ENCODE measurements around the gene ELOA. TPM values are rescaled to one million over a fixed set of nuclear protein-coding genes. Genes with fewer than 3 reads are reported as not detected.

ELOA gene
- total RNA-seq, 1 experiment from 2014 or later: 69.8 TPM

DNA sequence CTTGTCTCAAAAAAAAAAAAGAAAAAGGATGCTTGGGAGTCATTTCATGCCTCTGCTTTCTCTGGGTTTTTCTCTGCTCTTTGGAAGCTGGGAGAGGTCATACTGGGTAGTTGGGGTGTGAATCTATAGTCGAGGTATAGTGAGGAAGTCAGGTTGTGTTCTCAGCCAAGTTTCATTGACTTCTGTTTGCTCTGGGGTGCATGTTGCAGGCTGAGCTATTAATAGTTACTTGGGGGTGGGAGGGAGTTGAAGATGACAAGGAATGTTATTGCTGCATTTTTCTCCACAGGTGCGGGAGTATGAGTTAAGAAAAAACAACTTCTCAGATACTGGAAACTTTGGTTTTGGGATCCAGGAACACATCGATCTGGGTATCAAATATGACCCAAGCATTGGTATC is 48.9 kb upstream of the ELOA start:
- ChIA-PET CTCF (no interaction called here), POLR2A (ENCODE audit: low non-redundant PET) (interaction anchor here (0.6 kb wide), 1 partner anchor 117 kb away, joined by 3 read pairs; no protein-coding TSS in a partner anchor)
- Histone ChIP-seq H3K4me3 (ENCODE audit: low read depth, low read length, poor library complexity, severe bottlenecking) (peak overlapping the region; percentile 92), H3K27me3 (replicated peaks; ENCODE audit: insufficient read depth, low read depth, low read length, poor library complexity) (no peaks in the 10 kb centered on the region), H3K36me3 (ENCODE audit: insufficient read depth, low read length, poor library complexity, severe bottlenecking) (peaks cover 69% of the 10 kb centered on the region), H3K4me1 (ENCODE audit: insufficient read depth, low read length, poor library complexity, severe bottlenecking) (peaks cover 30% of the 10 kb centered on the region), H3K27ac (ENCODE audit: low read depth, low read length, poor library complexity, severe bottlenecking) (no peak overlapping the region), H3K9me3 (ENCODE audit: low read depth, low read length, poor library complexity, severe bottlenecking) (no peaks in the 10 kb centered on the region)
- intact Hi-C loops (cut with micrococcal nuclease; ENCODE audit: unreplicated experiment): no loop called here
- BruUV-seq (replicated peaks): no TSS peak
- TF ChIP-seq EZH2 (IDR thresholded peaks at IDR 0.05; ENCODE audit: borderline replicate concordance, low read depth, low read length, poor library complexity, severe bottlenecking): no peak
- TF ChIP-seq, protein P1, sequence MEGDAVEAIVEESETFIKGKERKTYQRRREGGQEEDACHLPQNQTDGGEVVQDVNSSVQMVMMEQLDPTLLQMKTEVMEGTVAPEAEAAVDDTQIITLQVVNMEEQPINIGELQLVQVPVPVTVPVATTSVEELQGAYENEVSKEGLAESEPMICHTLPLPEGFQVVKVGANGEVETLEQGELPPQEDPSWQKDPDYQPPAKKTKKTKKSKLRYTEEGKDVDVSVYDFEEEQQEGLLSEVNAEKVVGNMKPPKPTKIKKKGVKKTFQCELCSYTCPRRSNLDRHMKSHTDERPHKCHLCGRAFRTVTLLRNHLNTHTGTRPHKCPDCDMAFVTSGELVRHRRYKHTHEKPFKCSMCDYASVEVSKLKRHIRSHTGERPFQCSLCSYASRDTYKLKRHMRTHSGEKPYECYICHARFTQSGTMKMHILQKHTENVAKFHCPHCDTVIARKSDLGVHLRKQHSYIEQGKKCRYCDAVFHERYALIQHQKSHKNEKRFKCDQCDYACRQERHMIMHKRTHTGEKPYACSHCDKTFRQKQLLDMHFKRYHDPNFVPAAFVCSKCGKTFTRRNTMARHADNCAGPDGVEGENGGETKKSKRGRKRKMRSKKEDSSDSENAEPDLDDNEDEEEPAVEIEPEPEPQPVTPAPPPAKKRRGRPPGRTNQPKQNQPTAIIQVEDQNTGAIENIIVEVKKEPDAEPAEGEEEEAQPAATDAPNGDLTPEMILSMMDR (conservative IDR thresholded peaks at IDR 0.05; ENCODE audit: low read depth, low read length): no peak
- DNase-seq (ENCODE audit: low spot score): no peak

GRCh38 chr1:23695667-23696066 is 47.6 kb upstream of the ELOA start:
- intact Hi-C loops (cut with micrococcal nuclease; ENCODE audit: unreplicated experiment): no loop called here
- Histone ChIP-seq H3K36me3 (ENCODE audit: insufficient read depth, low read length, poor library complexity, severe bottlenecking) (peaks cover 82% of the 10 kb centered on the region), H3K4me3 (ENCODE audit: low read depth, low read length, poor library complexity, severe bottlenecking) (no peak overlapping the region), H3K27ac (ENCODE audit: low read depth, low read length, poor library complexity, severe bottlenecking) (no peak overlapping the region), H3K4me1 (ENCODE audit: insufficient read depth, low read length, poor library complexity, severe bottlenecking) (peaks cover 30% of the 10 kb centered on the region), H3K27me3 (replicated peaks; ENCODE audit: insufficient read depth, low read depth, low read length, poor library complexity) (no peaks in the 10 kb centered on the region), H3K9me3 (ENCODE audit: low read depth, low read length, poor library complexity, severe bottlenecking) (no peaks in the 10 kb centered on the region)
- POLR2A ChIA-PET (ENCODE audit: low non-redundant PET): no interaction called here
- DNase-seq (ENCODE audit: low spot score): no peak
- BruUV-seq (replicated peaks): no TSS peak
- CTCF ChIA-PET: no interaction called here
- TF ChIP-seq, protein P1 (conservative IDR thresholded peaks at IDR 0.05; ENCODE audit: low read depth, low read length): no peak
- no peak for TF ChIP-seq EZH2 (IDR thresholded peaks at IDR 0.05; ENCODE audit: borderline replicate concordance, low read depth, low read length, poor library complexity, severe bottlenecking)

DNA sequence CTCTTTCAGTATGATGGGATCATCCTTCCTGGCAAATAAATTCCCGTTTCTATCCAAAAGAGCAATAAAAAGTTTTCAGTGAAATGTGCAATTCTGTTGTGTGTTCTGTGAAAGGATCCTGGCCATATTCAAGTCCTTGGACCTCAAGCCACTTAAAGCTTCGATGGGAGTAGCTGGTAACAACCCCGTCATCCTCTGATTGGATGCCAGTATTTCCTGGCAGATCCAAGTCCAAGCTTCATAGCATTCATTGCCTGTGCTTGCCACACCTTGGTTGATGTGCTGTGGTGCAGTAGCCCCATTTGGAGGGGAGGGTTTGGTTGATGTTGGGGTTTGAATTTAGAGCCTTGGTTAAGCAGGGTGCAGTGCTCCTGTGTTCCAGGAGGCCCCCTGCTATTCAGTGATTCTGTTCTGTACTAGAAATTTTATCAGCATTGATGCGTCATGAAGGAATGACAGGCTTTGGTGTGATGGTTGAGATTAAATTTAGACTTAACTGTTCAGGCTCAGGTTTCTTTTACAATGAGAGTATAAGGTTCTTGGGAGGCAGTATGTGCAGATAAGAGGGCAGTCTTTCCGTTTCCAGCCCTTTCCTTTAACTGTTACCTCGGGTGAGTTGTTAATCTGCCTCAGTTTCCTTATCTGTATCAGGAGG is 46.8 kb upstream of the ELOA start:
- CTCF ChIA-PET: no interaction called here
- Histone ChIP-seq H3K4me1 (ENCODE audit: insufficient read depth, low read length, poor library complexity, severe bottlenecking) (peaks cover 30% of the 10 kb centered on the region), H3K4me3 (ENCODE audit: low read depth, low read length, poor library complexity, severe bottlenecking) (no peak overlapping the region), H3K36me3 (ENCODE audit: insufficient read depth, low read length, poor library complexity, severe bottlenecking) (peaks cover 90% of the 10 kb centered on the region), H3K27ac (ENCODE audit: low read depth, low read length, poor library complexity, severe bottlenecking) (no peak overlapping the region), H3K9me3 (ENCODE audit: low read depth, low read length, poor library complexity, severe bottlenecking) (no peaks in the 10 kb centered on the region), H3K27me3 (replicated peaks; ENCODE audit: insufficient read depth, low read depth, low read length, poor library complexity) (no peaks in the 10 kb centered on the region)
- TF ChIP-seq, protein P1 (conservative IDR thresholded peaks at IDR 0.05; ENCODE audit: low read depth, low read length): no peak
- TF ChIP-seq EZH2 (IDR thresholded peaks at IDR 0.05; ENCODE audit: borderline replicate concordance, low read depth, low read length, poor library complexity, severe bottlenecking): no peak
- BruUV-seq (replicated peaks): no TSS peak
- DNase-seq (ENCODE audit: low spot score): no peak
- intact Hi-C loops (cut with micrococcal nuclease; ENCODE audit: unreplicated experiment): no loop called here
- POLR2A ChIA-PET (ENCODE audit: low non-redundant PET): interaction anchor here (0.6 to 0.8 kb wide), 2 partner anchors 13 to 352 kb away, joined by 4 read pairs; partner anchors contain the start of gene HNRNPR

Measured in A673 (cell line).